Astrocyte (in vitro differentiated cells and primary cell): Measurements from ENCODE around the gene CABCOCO1. TPM values are rescaled to one million over a fixed set of nuclear protein-coding genes. Genes with fewer than 3 reads are reported as not detected.

ENCODE experiments used
- DNase-seq: peaks from one replicate; pipeline ENCODE4 v3.0.0-alpha.2; 2010; ENCODE audit warnings: low read depth
- FAIRE-seq: peaks from 2 replicates; lab custom pipeline; 2011; peaks lifted over from hg19 to GRCh38; lab: Jason Lieb, UNC
- H2AFZ ChIP-seq: 2 replicates; pipeline ENCODE4 v1.6.0; 2012; ENCODE audit warnings: low read depth, low read length, inconsistent platforms
- H3K27ac ChIP-seq: 2 replicates; pipeline ENCODE4 v1.5.1; 2011; ENCODE audit warnings: low read depth, low read length, inconsistent platforms
- H3K27me3 ChIP-seq: 2 replicates; pipeline ENCODE4 v1.6.0; 2011; ENCODE audit warnings: low read length, inconsistent platforms; ENCODE audit not compliant: insufficient read depth
- H3K36me3 ChIP-seq: 2 replicates; pipeline ENCODE4 v1.5.1; 2011; ENCODE audit warnings: low read length, inconsistent platforms; ENCODE audit not compliant: insufficient read depth
- H3K4me1 ChIP-seq: 2 replicates; pipeline ENCODE4 v1.5.1; 2011; ENCODE audit warnings: low read length, inconsistent platforms; ENCODE audit not compliant: insufficient read depth
- H3K4me2 ChIP-seq: 2 replicates; pipeline ENCODE4 v1.6.0; 2012; ENCODE audit warnings: low read length, inconsistent platforms
- H3K4me3 ChIP-seq: 2 replicates; pipeline ENCODE4 v1.5.1; 2011; ENCODE audit warnings: low read depth, mild to moderate bottlenecking, low read length, inconsistent platforms; ENCODE audit not compliant: insufficient read depth
- H3K79me2 ChIP-seq: 2 replicates; pipeline ENCODE4 v1.6.0; 2012; ENCODE audit warnings: mild to moderate bottlenecking, low read length, inconsistent platforms; ENCODE audit not compliant: insufficient read depth
- H3K9ac ChIP-seq: 2 replicates; pipeline ENCODE4 v1.6.0; 2012; ENCODE audit warnings: mild to moderate bottlenecking, low read length, inconsistent platforms
- H3K9me3 ChIP-seq: 2 replicates; pipeline ENCODE4 v1.5.1; 2012; ENCODE audit warnings: low read depth, mild to moderate bottlenecking, low read length, inconsistent platforms; ENCODE audit not compliant: insufficient read depth
- H4K20me1 ChIP-seq: 2 replicates; pipeline ENCODE4 v1.6.0; 2012; ENCODE audit warnings: low read length, inconsistent platforms; ENCODE audit not compliant: insufficient read depth
- H3K27ac Mint-ChIP-seq: one replicate; pipeline ENCODE4 v1.8.0; 2021; ENCODE audit warnings: mild to moderate bottlenecking, mixed read lengths; ENCODE audit not compliant: unreplicated experiment
- H3K27me3 Mint-ChIP-seq: one replicate; pipeline ENCODE4 v1.8.0; 2021; ENCODE audit warnings: low read depth, mixed read lengths; ENCODE audit not compliant: unreplicated experiment
- H3K36me3 Mint-ChIP-seq: one replicate; pipeline ENCODE4 v1.8.0; 2021; ENCODE audit warnings: low read depth, mixed read lengths; ENCODE audit not compliant: unreplicated experiment
- H3K4me1 Mint-ChIP-seq: one replicate; pipeline ENCODE4 v1.8.0; 2021; ENCODE audit warnings: low read depth, mixed read lengths; ENCODE audit not compliant: unreplicated experiment
- H3K4me3 Mint-ChIP-seq: one replicate; pipeline ENCODE4 v1.8.0; 2021; ENCODE audit warnings: mild to moderate bottlenecking, moderate library complexity, mixed read lengths; ENCODE audit not compliant: unreplicated experiment
- H3K9me3 Mint-ChIP-seq: one replicate; pipeline ENCODE4 v1.8.0; 2021; ENCODE audit warnings: mild to moderate bottlenecking, mixed read lengths; ENCODE audit not compliant: unreplicated experiment
- EZH2 ChIP-seq: IDR thresholded peaks from 2 replicates; pipeline ENCODE4 v1.6.1; 2012; ENCODE audit warnings: mild to moderate bottlenecking, low read length, inconsistent platforms; ENCODE audit not compliant: insufficient read depth
- total RNA-seq: library from RNA; stranded (reverse); gene quantifications from 2 replicates; pipeline ENCODE4 v1.2.1, GENCODE V29; 2021
- TF ChIP-seq, protein P1 (sequence below): IDR thresholded peaks from 2 replicates; pipeline ENCODE4 v1.5.1; 2011; ENCODE audit warnings: low read depth, mild to moderate bottlenecking, inconsistent platforms, low read length, moderate library complexity; ENCODE audit not compliant: insufficient read depth

The CABCOCO1 gene
- total RNA-seq, 1 donor from 2014 or later = 0.23 TPM

DNA sequence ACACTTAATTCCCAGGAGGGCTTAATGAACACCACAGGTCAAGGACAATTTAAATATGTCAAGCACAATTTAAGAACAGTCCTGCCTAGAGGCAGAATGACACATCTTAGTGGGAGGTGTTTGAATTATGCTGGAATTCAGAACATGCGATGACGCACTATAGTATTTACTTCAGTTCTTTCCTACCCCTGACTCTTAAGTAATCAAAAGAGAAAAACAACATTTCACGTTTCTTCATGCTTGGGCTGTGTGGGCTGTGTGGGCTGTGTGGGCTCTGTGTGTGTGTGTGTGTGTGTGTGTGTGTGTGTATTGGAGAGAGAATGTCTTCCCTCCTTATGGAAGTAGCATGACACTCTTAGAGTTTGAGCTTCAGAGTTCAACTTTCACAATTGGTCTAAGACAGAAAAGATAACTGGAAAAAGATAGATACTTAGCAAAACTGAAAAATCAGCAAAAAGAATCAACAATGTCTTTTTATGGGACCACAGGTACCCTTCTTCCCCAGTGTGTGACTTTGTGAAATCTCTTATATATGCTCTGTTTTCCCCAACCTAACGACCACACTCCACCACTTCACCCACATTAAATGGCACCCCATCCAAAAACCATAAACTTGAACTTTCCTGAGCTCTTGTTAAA lies 33.7 kb upstream of the CABCOCO1 start:
- peak overlapping the region; percentile 51 for H3K9ac ChIP-seq
- H3K36me3 ChIP-seq = no peaks in the 10 kb centered on the region
- Mint-ChIP-seq H3K9me3 (no peaks in the 10 kb centered on the region), H3K27me3 (no peaks in the 10 kb centered on the region), H3K4me1 (peaks cover 19% of the 10 kb centered on the region), H3K36me3 (no peaks in the 10 kb centered on the region), H3K4me3 (no peak overlapping the region), H3K27ac (peak overlapping the region; percentile 77)
- H3K4me1 ChIP-seq = peaks cover 27% of the 10 kb centered on the region
- no peaks in the 10 kb centered on the region for H3K27me3 ChIP-seq
- peak overlapping the region; percentile 82 for H3K27ac ChIP-seq
- H3K4me3 ChIP-seq = peak overlapping the region; percentile 12
- H4K20me1 ChIP-seq = no peaks in the 10 kb centered on the region
- no peak for TF ChIP-seq EZH2
- TF ChIP-seq, protein P1, sequence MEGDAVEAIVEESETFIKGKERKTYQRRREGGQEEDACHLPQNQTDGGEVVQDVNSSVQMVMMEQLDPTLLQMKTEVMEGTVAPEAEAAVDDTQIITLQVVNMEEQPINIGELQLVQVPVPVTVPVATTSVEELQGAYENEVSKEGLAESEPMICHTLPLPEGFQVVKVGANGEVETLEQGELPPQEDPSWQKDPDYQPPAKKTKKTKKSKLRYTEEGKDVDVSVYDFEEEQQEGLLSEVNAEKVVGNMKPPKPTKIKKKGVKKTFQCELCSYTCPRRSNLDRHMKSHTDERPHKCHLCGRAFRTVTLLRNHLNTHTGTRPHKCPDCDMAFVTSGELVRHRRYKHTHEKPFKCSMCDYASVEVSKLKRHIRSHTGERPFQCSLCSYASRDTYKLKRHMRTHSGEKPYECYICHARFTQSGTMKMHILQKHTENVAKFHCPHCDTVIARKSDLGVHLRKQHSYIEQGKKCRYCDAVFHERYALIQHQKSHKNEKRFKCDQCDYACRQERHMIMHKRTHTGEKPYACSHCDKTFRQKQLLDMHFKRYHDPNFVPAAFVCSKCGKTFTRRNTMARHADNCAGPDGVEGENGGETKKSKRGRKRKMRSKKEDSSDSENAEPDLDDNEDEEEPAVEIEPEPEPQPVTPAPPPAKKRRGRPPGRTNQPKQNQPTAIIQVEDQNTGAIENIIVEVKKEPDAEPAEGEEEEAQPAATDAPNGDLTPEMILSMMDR = no peak
- DNase-seq (peak; percentile 97), FAIRE-seq (peak; percentile 99)
- H3K79me2 ChIP-seq = no peaks in the 10 kb centered on the region
- no peaks in the 10 kb centered on the region for H3K9me3 ChIP-seq
- no peak overlapping the region for H2AFZ ChIP-seq
- H3K4me2 ChIP-seq = peak overlapping the region; percentile 70

DNA sequence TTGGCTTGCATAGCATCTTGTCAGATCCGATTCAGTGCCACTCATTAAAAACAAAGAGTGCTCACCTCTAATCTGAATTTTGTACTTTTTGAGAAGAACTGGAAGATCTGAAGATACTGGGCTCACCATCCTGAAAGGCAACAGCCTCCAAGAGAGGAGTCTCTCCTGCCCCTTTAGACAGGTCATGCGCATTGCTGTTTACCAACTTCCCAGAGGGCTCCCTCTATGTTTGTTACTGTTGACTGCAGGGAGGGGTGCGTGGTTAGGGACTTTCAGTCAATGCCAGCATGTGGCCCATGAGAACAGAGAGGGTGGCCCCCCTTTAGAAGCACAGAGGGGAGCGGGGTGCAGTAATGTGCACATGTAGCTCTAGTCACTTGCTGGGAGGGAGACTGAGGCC lies 33.2 kb upstream of the CABCOCO1 start:
- H3K4me3 Mint-ChIP-seq = no peak overlapping the region

More for the DNA sequence above, 33.2 kb upstream of the CABCOCO1 start:
- Mint-ChIP-seq H3K27ac (peak overlapping the region; percentile 2), H3K4me1 (peaks cover 19% of the 10 kb centered on the region), H3K27me3 (no peaks in the 10 kb centered on the region), H3K36me3 (no peaks in the 10 kb centered on the region), H3K9me3 (no peaks in the 10 kb centered on the region)
- Histone ChIP-seq H3K4me1 (peaks cover 29% of the 10 kb centered on the region), H3K4me2 (peak overlapping the region; percentile 70), H2AFZ (no peak overlapping the region), H3K27ac (peak overlapping the region; percentile 82), H3K4me3 (no peak overlapping the region), H3K79me2 (no peaks in the 10 kb centered on the region), H3K36me3 (no peaks in the 10 kb centered on the region), H3K27me3 (no peaks in the 10 kb centered on the region), H4K20me1 (no peaks in the 10 kb centered on the region), H3K9me3 (no peaks in the 10 kb centered on the region), H3K9ac (peak overlapping the region; percentile 39)
- TF ChIP-seq, protein P1 = no peak
- no peak for DNase-seq
- FAIRE-seq = no peak
